Ramos (cell line): ENCODE results near the gene CTNNBL1.
"Not testable (repeated sequence)": the region's sequence is repeated elsewhere in the genome, so short reads cannot be mapped to it uniquely, and the experiment has no call there.

Source experiments
- in situ Hi-C: fragments of 300-500 bp; cut with MboI; formaldehyde crosslinking; loops from one replicate; pipeline ENCODE4 v1.14.3; 2022; ENCODE audit warnings: low sequenced_read_pairs; ENCODE audit not compliant: unreplicated experiment

The CTNNBL1 gene

GRCh38 chr20:37841389-37841788 lies 147.6 kb downstream of the CTNNBL1 start:
- in situ Hi-C loops, result no loop called here

GRCh38 chr20:37841971-37842370 lies 148.1 kb downstream of the CTNNBL1 start:
- in situ Hi-C loops, result no loop called here

GRCh38 chr20:37845241-37845681 lies 151.4 kb downstream of the CTNNBL1 start:
- in situ Hi-C loops, result no loop called here

GRCh38 chr20:37845878-37846277 lies 152.0 kb downstream of the CTNNBL1 start:
- in situ Hi-C loops, result no loop called here

GRCh38 chr20:37846573-37846972 lies 152.7 kb downstream of the CTNNBL1 start:
- in situ Hi-C loops, result no loop called here

GRCh38 chr20:37848706-37849105 lies 154.9 kb downstream of the CTNNBL1 start:
- in situ Hi-C loops, result no loop called here

- in situ Hi-C loops, result no loop called here
Observed at GRCh38 chr20:37849156-37849555, 155.3 kb downstream of the CTNNBL1 start.

- in situ Hi-C loops, result no loop called here
Observed at GRCh38 chr20:37849566-37849965, 155.7 kb downstream of the CTNNBL1 start.

- in situ Hi-C loops, result no loop called here
Observed at GRCh38 chr20:37850036-37850592, 156.3 kb downstream of the CTNNBL1 start.

GRCh38 chr20:37850724-37851355 lies 157.0 kb downstream of the CTNNBL1 start:
- in situ Hi-C loops, result no loop called here

- in situ Hi-C loops, result no loop called here
Observed at GRCh38 chr20:37852666-37853065, 158.8 kb downstream of the CTNNBL1 start.

GRCh38 chr20:37853823-37854375 lies 160.1 kb downstream of the CTNNBL1 start:
- in situ Hi-C loops, result no loop called here

GRCh38 chr20:37856034-37856433 lies 162.2 kb downstream of the CTNNBL1 start:
- in situ Hi-C loops, result not testable (repeated sequence)

GRCh38 chr20:37856932-37857660 lies 163.3 kb downstream of the CTNNBL1 start:
- in situ Hi-C loops, result no loop called here

GRCh38 chr20:37859406-37860171 lies 165.8 kb downstream of the CTNNBL1 start:
- in situ Hi-C loops, result no loop called here

- in situ Hi-C loops, result no loop called here
Observed at GRCh38 chr20:37863289-37863688, 169.5 kb downstream of the CTNNBL1 start.

- in situ Hi-C loops, result no loop called here
Observed at GRCh38 chr20:37864298-37864697, 170.5 kb downstream of the CTNNBL1 start.

GRCh38 chr20:37866051-37866450 lies 172.2 kb downstream of the CTNNBL1 start:
- in situ Hi-C loops, result no loop called here

GRCh38 chr20:37867289-37868195 lies 173.7 kb downstream of the CTNNBL1 start:
- in situ Hi-C loops, result no loop called here
